Kasumi-1 (cell line): ENCODE measurements around the gene UBAC2.
"Not testable (repeated sequence)": the region's sequence is repeated elsewhere in the genome, so short reads cannot be mapped to it uniquely, and the experiment has no call there.

Source experiments
- DNase-seq, 2 experiments: peaks; one replicate each; lab custom pipeline; 2025; lab: John Stamatoyannopoulos, UW

UBAC2 gene

DNA sequence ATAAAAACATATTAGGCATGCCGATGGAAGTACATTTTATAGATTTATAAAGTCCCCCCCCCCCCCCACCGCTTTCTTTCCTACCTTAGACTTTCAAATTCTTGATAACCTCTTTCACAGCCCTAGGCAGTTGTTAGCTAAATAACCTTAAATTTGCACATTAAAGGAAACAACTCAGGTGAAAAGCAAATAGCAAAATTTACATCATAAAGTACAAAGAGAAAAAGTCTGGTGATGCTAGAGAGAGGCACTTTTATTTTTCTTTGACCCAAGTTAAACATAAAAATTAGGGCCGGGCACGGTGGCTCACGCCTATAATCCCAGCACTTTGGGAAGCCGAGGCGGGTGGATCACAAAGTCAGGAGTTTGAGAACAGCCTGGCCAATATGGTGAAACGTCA lies 15.0 kb upstream of the UBAC2 start:
- no peak for DNase-seq

DNA sequence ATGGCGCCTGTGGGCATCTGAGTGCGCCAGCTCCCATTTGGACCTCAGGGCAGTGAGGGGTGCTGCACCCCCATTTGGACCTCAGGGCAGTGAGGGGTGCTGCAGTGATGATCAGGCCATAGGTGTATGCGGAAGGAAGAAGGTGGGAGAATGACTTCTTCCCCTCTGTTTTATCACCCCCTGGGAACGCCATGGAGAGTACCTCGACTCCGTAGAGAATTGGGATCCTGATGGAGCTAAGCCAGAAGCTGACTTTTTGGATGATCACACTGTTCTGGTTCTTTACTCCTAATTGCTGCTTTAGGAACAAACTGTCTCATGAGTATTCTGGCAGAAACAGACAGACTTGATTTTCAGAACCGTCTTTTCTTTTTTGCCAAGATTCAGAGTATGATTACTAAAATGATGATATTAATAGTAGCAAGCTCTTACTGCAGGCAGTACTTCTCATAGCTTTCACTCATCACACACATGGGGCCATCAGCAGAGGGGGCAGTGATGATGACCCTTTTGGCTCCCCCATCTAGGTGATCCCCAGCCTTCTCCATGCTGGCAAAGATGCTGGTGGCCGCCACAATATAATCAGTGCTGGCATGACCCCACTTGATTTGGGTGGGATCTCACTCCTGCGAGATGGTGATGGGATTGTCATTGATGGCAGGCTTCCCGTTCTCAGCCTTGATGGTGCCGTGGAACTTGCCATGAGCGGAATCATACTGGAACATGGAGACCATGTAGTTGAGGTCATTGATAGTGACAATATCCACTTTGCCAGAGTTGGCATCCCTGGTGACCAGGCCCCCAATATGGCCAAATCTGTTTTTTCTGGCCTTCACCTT lies 10.3 kb upstream of the UBAC2 start:
- no peak for DNase-seq

GRCh38 chr13:99191336-99191899 lies 9.2 kb upstream of the UBAC2 start:
- DNase-seq, result no peak

- DNase-seq, result no peak
Observed at GRCh38 chr13:99191900-99192399, 8.7 kb upstream of the UBAC2 start.

DNA sequence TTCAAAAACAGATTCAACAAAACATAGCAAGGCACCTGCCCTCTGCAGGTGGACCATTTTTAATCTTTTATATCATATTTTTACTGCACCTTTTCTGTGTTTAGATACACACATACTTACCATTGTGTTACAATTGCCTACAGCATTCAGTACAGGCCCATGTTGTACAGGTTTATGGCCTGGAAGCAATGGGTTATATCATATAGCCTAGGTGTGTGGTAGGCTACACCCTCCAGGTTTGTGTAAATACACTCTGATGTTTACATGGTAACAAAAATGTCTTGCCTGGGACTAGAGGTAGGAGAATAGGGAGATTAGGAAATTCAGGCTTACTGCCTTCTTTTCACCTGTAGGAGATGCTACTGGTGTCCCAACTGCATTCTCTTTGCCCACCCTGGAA lies 8.2 kb upstream of the UBAC2 start:
- no peak for DNase-seq

DNA sequence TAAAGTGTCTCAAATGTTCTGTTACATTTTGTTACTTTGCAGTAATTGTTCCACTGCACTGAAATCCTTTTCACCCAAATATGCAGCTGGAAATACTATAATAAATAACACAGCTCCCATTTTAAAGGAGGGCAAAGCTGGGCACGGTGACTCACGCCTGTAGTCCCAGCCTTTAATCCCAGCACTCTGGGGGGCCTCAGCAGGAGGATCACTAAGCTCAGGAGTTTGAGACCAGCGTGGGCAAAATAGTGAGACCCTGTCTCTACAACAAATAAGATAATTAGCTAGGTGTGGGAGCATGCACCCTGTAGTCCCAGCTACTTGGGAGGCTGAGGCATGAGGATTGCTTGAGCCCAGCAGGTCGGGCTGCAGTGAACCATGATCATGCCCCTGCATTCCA lies 7.5 kb upstream of the UBAC2 start:
- no peak for DNase-seq

DNA sequence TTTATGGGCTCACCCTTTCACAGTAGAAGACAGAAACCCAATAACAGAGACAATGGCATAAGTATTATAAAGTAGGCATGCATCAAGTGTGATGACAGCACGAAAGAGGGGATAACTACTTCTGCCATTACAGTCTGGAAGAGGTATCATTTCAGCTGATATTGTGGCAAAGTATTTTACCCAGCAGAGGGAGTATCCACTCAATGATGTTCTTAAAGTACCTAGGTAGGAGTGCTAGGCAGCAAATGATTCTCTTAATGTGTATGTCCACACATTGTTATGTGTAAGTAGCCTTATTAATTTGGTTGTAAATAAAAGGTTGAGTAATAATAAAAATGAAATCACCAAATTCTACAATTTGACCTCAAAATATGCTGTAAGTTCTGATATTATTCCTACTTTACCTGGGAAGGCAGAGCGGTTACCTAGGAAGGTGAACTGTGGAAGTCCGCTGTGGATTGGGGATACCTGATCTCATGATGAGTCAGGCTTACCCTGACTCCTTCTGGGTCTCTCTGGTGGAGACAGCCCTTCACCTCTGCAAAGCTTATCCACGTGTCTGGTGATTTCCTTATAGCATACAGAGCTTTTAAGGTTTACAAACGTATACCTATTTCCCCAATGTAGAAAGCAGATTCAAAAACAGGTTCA lies 4.1 kb upstream of the UBAC2 start:
- DNase-seq, result peak; percentile 33 to 38

DNA sequence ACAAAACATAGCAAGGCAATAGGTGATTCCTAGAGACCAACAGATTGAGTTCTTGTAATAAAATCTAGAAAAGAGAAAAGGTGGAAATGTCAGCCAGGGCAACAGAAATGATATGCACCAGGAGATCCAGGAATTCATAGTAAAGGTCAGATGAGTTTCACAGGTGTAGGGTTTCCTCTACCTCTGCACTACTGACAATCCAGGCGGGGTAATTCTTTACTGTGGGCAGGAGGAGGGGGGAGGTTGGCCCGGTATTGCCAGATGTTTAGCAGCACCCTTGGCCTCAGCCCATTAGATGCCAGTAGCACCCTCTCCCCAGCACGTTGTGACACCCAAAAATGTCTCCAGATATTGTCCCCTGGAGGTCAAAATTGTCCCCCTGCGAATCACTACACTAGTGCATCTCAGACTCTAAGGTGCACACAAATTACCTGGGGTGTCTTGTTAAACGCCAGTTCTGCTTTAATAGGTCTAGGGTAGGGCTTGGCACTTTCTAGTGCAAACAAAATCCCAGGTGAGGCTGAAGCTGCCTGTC lies 3.5 kb upstream of the UBAC2 start:
- no peak for DNase-seq

DNA sequence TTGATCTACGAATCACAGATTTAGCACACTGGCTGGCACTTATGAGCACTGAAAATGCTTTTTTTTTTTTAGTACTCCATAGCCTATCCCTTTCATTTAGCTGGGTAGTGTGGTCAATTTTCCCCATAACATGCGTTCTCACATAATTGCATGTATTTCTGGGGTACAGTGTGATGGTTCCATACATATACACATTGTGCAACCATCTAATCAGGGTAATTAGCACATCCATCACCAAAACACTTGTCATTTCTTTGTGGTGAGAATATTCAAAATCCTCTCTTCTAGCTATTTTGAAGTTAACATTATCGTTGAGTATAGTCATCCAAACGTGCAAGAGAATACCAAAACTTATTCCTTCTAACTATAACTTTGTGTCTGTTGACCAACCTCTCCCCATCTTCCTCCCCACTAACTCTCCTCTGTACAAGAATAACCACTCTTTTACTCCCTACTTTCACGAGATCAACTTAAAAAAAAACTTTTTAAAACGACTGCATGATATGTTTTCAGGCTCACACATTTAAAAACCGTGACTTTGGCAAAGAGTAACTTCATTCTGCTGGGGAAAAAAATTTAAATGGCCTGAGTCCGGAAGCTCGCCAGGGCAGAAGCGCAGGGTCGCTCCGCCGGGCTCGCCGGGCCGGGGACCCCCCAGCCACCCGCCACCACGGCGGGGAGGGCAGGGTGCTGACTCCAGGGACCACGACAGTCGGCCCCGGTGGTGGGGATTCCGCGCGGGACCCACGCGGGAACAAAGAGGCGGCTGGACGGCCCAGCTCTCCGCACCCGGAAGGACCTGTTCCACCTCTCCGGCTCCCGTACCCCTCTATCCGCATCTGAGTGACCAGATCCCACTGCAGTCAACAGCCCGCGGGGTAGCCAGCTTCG lies 868 bp upstream of the UBAC2 start:
- peak in 1 of 2 experiments; percentile 10 for DNase-seq

- no peak for DNase-seq
Observed at GRCh38 chr13:99203601-99204579, 3.2 kb downstream of the UBAC2 start.

DNA sequence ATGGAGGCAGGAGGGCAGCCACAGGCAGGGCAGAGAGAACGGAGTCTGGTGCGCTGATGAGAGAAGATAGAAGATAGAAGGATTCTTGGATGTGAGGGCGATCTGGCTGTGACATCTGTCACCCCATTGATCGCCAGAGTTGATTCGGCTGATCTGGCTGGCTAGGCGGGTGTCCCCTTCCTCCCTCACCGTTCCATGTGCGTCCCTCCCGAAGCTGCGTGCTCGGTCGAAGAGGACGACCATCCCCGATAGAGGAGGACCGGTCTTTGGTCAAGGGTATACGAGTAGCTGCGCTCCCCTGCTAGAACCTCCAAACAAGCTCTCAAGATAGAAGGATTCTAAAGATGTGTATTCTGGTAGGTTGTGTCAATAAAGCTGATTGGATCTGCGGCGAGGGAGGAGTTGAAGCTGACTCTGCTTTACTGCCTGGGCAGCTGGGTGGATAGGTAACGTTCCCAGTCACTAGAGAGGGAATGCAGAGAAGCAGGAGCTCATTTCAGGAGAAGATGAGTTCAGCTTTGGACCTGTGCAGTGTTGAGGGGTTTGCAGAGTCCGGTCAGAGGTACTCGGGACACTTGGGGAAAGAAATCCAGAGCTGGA lies 5.1 kb downstream of the UBAC2 start:
- DNase-seq, result no peak

DNA sequence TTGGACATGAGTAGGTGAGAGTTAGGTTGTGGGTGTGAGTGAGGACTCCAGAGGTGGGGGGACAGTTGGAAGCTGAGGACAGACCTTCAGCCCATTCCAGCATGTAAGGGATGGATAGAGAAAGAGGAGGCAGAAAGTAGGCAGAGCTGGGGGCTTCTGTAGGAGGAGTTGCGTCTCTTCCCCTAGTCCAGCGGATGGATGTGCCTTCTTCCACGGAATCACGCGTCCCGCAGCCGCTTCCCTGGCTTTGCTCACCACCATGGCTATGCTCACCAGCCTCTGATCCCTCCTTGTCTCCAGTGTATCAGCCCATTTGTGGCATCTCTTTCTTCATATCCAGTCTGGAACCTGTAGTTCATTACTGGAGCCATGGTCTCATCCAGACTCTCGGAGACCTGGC lies 5.6 kb downstream of the UBAC2 start:
- DNase-seq, result no peak

GRCh38 chr13:99206873-99207272 lies 6.2 kb downstream of the UBAC2 start:
- DNase-seq, result no peak

DNA sequence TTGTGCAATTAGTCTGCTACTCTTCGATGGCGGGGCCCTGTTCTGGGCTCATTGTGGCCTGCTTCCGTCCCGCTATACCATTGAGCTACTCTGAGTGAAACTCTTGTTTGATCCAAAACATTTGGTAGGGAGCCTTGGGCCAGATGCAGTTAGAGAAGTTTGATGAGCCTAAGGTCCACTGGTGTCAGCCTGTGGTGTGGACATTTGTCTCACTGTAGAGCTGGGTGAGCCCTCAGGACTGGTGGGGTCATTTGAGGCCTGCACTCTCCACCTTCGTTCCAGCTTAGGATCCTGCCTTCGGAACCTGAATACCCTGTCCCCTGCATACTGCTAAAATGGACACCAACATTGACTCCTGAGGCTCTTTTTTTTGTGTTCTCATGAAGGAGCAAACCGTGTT lies 6.9 kb downstream of the UBAC2 start:
- no peak for DNase-seq

- no peak for DNase-seq
Observed at GRCh38 chr13:99208185-99208584, 7.5 kb downstream of the UBAC2 start.

GRCh38 chr13:99208845-99209527 lies 8.3 kb downstream of the UBAC2 start:
- no peak for DNase-seq

DNA sequence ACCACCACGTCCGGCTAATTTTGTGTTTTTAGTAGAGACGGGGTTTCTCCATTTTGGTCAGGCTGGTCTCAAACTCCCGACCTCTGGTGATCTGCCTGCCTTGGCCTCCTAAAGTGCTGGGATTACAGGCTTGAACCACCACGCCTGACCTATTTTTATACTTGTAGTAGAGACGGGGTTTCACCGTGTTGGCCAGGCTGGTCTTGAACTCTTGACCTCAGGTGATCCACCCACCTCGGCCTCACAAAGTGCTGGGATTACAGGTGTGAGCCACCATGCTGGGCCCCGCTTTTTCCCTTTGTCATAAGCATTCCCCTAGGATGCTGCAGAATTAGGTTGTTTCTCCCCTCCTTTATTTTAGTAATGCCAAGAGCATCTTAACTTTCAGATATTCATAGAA lies 10.0 kb downstream of the UBAC2 start:
- DNase-seq, result not testable (repeated sequence)

DNA sequence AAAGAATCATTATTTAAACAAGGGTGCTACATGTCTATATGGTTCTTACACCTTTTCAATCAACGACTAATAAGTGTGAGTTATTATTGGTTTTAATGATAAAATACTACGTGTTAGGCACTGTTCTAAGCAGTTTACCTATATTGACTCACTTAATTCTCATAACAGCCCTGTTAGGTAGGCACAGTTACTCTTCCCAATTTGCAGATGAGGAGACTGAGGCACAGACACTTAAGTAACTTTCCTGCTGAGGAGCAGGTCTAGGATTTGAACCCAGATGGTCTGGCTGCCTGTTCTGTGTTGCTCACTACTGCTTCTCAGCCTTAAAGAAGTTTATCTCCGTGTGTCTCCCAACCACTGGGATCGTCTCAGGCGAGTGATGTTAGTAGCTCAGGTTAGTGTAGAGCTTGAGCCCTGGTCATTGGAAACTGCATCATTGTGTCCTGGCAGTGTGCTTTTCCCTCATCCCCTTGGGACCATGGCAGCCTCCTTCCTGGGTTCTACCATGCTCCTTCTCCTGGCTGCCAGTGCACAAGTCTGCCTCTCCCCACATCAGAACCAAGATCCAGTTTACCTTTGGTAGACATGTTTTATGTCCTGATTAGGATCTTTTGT lies 10.9 kb downstream of the UBAC2 start:
- DNase-seq, result no peak

DNA sequence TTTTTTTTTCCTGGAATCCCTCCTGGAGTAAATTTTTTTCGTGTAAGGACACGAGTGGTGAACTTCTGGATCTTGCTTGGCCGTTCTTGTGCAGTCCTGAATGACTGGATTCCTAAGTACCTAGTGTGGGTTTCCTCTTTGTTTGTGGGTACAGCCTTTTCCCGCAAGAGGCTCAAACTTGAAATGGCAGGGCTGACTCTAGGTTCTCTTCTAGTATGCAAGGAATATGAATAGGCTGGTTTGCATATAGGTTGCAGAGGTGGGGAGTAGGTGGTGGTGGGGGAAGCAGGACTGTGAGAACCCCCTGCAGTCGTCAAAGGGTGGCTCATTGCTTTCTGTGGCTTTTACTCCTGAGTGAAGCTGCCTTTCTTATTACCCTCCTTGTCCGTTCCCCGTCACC lies 13.6 kb downstream of the UBAC2 start:
- no peak for DNase-seq
